BLaER1 treated with 17β-estradiol and CSF1 and Interleukin-3, amounts not matched to agents 10 nM and 100 nM (cell line): ENCODE data around the gene ST6GALNAC2.
"Not testable (repeated sequence)": the region's sequence is repeated elsewhere in the genome, so short reads cannot be mapped to it uniquely, and the experiment has no call there.

ENCODE experiments used
- H3K27ac ChIP-seq, 11 experiments: shearing (Covaris generic); formaldehyde crosslinking; 2 replicates each; pipeline ENCODE4 v1.8.1; 2022
- H3K27me3 ChIP-seq, 11 experiments: shearing (Covaris generic); formaldehyde crosslinking; 2 replicates each; pipeline ENCODE4 v1.8.1; 2022
- H3K36me3 ChIP-seq, 11 experiments: shearing (Covaris generic); formaldehyde crosslinking; 2 replicates each; pipeline ENCODE4 v1.8.1; 2022
- H3K4me1 ChIP-seq, 10 experiments: shearing (Covaris generic); formaldehyde crosslinking; 2 replicates each; pipeline ENCODE4 v1.8.1; 2022
- H3K4me2 ChIP-seq, 11 experiments: shearing (Covaris generic); formaldehyde crosslinking; 2 replicates each; pipeline ENCODE4 v1.8.1; 2022
- H3K4me3 ChIP-seq, 10 experiments: shearing (Covaris generic); formaldehyde crosslinking; 2 replicates each; pipeline ENCODE4 v1.8.1; 2022
- H3K9ac ChIP-seq, 11 experiments: shearing (Covaris generic); formaldehyde crosslinking; 2 replicates each; pipeline ENCODE4 v1.8.1; 2022
- H3K9me3 ChIP-seq, 11 experiments: shearing (Covaris generic); formaldehyde crosslinking; replicated peaks in 1 of 11; 2 replicates each; pipeline ENCODE4 v1.8.1; 2022
- H4K20me1 ChIP-seq, 11 experiments: shearing (Covaris generic); formaldehyde crosslinking; 2 replicates each; pipeline ENCODE4 v1.8.1; 2022
- Cebpa-rat ChIP-seq, 11 experiments: shearing (Covaris generic); IDR thresholded peaks; 2 replicates each; pipeline ENCODE4 v1.8.1; 2022

The ST6GALNAC2 gene

DNA sequence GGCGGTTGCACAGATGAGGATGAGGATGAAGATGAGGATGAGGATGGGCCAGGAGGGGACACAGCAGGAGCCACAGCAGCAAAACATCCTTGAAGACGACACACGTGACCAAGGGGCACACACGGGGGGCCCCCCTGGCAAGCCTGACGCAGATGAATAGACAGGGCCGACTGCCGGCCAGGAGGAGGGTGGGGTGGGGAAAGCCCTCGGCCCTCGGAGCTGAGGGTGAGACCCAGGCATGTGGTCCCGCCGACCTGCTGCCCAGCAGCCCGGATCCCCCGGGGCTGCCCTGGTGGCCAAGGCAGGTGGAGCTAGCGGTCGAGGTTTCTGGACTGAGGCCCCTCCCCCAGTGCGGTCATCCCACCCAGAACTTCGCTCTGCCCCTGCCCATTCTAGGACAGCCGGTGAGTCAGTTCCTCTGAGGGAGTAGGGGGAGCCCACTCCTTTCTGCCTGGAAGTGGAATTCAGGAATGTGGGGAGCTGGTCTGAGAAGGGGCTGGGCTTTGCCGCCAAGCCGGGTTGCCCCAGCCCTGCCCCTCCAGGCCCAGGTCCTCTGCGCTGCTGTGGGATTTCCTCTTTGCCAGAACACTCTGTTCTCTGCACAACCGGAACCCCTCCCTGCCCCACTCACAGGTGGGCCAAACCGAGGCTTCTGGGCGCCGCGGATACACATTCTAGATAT, 58.1 kb downstream of the ST6GALNAC2 start:
- Histone ChIP-seq H3K9ac (peak overlapping the region in 9 of 11 experiments; percentile 2 to 87 (median 56); a peak in 14 of 22 replicates), H3K4me1 (peaks cover 65 to 100% (median 98%) of the 10 kb centered on the region in 10 experiments), H3K36me3 (no peaks in the 10 kb centered on the region), H3K4me2 (peak overlapping the region; percentile 67 to 99 (median 93)), H3K27me3 (peaks cover 0 to 15% (median 0%) of the 10 kb centered on the region in 11 experiments; a peak in 2 of 22 replicates), H3K4me3 (peak overlapping the region in 8 of 10 experiments; percentile 11 to 54 (median 30); a peak in 9 of 20 replicates), H3K9me3 (no peaks in the 10 kb centered on the region), H4K20me1 (no peaks in the 10 kb centered on the region), H3K27ac (peak overlapping the region in 7 of 11 experiments; percentile 77 to 95 (median 82); a peak in 12 of 22 replicates)
- no peak for TF ChIP-seq Cebpa-rat (IDR thresholded peaks at IDR 0.05)

DNA sequence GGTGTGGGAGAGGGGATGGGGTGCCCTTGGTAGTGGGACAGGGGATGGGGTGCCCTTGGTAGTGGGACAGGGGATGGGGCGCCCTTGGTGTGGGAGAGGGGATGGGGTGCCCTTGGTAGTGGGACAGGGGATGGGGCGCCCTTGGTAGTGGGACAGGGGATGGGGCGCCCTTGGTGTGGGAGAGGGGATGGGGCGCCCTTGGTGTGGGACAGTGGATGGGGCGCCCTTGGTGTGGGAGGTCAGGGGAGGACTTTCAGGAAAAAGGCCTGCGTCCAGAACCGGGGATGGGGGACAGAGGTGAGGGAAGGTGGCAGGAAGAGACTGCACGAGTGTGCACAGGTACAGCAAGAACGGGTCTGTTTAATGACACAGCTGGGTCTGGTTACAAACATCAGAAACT, 58.6 kb downstream of the ST6GALNAC2 start:
- peaks cover 65 to 100% (median 97%) of the 10 kb centered on the region in 10 experiments for H3K4me1 ChIP-seq
- peak overlapping the region; percentile 67 to 99 (median 93); a peak in 20 of 22 replicates for H3K4me2 ChIP-seq
- H3K9me3 ChIP-seq, H3K36me3 ChIP-seq, H3K4me3 ChIP-seq, H4K20me1 ChIP-seq: not testable (repeated sequence)
- peak overlapping the region in 5 of 11 experiments; percentile 25 to 80 (median 42); a peak in 6 of 22 replicates for H3K9ac ChIP-seq
- peaks cover 0 to 15% (median 0%) of the 10 kb centered on the region in 11 experiments; a peak in 2 of 22 replicates for H3K27me3 ChIP-seq
- H3K27ac ChIP-seq, result peak overlapping the region in 4 of 11 experiments; percentile 81 to 88 (median 82); a peak in 7 of 22 replicates

DNA sequence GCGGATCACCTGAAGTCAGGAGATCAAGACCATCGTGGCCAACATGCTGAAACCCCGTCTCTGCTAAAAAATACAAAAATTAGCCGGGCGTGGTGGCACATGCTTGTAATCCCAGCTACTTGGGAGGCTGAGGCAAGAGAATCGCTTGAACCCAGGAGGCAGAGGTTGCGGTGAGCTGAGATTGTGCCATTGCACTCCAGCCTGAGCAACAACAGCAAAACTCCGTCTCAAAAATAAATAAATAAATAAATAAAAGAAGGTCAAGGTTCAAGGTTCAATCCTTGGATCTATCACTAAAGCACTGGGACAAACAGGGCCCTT, 60.2 kb downstream of the ST6GALNAC2 start:
- not testable (repeated sequence) for H3K9me3 ChIP-seq, H3K4me3 ChIP-seq, H4K20me1 ChIP-seq, H3K36me3 ChIP-seq
- peak overlapping the region in 8 of 11 experiments; percentile 47 to 78 (median 60); a peak in 14 of 22 replicates for H3K9ac ChIP-seq
- peak overlapping the region in 8 of 11 experiments; percentile 63 to 84 (median 75); a peak in 16 of 22 replicates for H3K27ac ChIP-seq
- H3K4me2 ChIP-seq, result peak overlapping the region; percentile 36 to 99 (median 93); a peak in 21 of 22 replicates
- peaks cover 50 to 100% (median 86%) of the 10 kb centered on the region in 10 experiments for H3K4me1 ChIP-seq
- peaks cover 0 to 17% (median 0%) of the 10 kb centered on the region in 11 experiments; a peak in 3 of 22 replicates for H3K27me3 ChIP-seq

DNA sequence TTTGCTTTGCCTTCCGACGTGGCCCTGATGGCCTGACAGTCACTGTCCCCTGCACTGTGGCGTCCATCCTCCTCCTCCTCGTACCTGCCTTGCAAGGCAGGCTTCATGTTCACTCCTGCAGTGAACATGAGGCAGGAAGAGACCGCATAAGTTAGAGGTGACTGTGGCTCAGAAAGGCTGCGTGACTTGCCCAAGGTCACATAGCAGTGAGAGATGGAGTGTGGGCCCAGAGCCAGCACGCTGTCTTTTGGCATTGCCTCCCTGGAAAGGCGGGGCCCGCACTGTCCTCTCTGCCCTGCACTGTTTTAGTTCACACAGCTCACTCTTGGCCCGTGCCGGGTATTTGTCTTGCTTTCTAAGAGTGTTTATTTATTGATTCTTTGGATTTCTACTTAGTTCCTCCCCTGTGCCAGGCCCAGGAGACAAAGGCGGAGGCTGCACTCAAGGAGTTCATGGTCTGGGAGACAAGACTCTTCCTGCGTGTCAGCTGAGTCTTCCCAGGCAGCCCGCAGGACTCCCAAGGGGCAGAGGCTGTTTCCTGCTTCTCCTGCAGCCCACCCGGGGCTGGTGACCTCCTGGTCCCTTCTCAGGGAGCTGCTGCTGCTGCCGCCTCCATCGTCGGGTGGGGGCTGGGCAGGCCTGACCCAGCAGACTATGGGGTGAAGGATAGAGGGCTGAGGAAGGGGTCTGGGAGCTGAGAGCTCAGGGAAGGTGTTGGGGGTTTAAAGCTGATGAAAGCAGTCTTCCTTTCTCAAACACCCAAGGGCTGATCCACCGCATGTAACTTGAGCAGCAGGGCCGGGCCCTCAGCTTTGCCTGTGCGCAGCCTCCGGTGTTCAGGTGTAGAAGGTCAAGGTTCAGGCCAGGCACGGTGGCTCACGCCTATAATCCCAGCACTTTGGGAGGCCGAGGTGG, 60.8 kb downstream of the ST6GALNAC2 start:
- Histone ChIP-seq H3K4me2 (peak overlapping the region; percentile 36 to 99 (median 93)), H3K9me3 (no peaks in the 10 kb centered on the region), H3K9ac (peak overlapping the region in 9 of 11 experiments; percentile 4 to 78 (median 57); a peak in 17 of 22 replicates), H3K4me3 (peak overlapping the region in 2 of 10 experiments; percentile 13 to 16; a peak in 2 of 20 replicates), H3K27ac (peak overlapping the region in 8 of 11 experiments; percentile 63 to 84 (median 75); a peak in 16 of 22 replicates), H3K27me3 (peaks cover 0 to 19% (median 0%) of the 10 kb centered on the region in 11 experiments; a peak in 3 of 22 replicates), H4K20me1 (no peaks in the 10 kb centered on the region), H3K4me1 (peaks cover 44 to 97% (median 81%) of the 10 kb centered on the region in 10 experiments), H3K36me3 (no peaks in the 10 kb centered on the region)
- TF ChIP-seq Cebpa-rat (IDR thresholded peaks at IDR 0.05), result no peak

GRCh38 chr17:76523084-76524037, 62.3 kb downstream of the ST6GALNAC2 start:
- no peak overlapping the region for H3K4me3 ChIP-seq
- H3K27me3 ChIP-seq, result peaks cover 0 to 19% (median 0%) of the 10 kb centered on the region in 11 experiments; a peak in 3 of 22 replicates
- peak overlapping the region in 6 of 11 experiments; percentile 15 to 46 (median 28); a peak in 9 of 22 replicates for H3K9ac ChIP-seq
- no peak for TF ChIP-seq Cebpa-rat (IDR thresholded peaks at IDR 0.05)
- no peaks in the 10 kb centered on the region for H4K20me1 ChIP-seq
- no peaks in the 10 kb centered on the region for H3K36me3 ChIP-seq
- H3K4me2 ChIP-seq, result peak overlapping the region; percentile 64 to 99 (median 93)
- peaks cover 29 to 97% (median 75%) of the 10 kb centered on the region in 10 experiments for H3K4me1 ChIP-seq
- peak overlapping the region in 4 of 11 experiments; percentile 16 to 84 (median 80); a peak in 9 of 22 replicates for H3K27ac ChIP-seq
- H3K9me3 ChIP-seq, result no peaks in the 10 kb centered on the region

DNA sequence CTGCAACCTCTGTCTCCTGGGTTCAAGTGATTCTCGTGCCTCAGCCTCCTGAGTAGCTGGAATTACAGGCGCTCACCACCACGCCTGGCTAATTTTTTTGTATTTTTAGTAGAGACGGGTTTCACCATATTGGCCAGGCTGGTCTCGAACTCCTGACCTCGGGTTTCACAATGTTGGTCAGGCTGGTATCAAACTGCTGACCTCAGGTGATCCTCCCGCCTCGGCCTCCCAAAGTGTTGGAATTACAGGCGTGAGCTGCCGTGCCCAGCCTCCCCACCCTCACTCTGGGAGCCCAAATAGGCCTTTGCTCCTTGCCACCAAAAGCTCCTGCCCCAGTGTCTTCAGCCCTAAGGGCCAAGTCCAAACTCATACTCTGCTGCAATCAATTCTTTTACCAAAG, 64.0 kb downstream of the ST6GALNAC2 start:
- H3K27me3 ChIP-seq, result peaks cover 0 to 10% (median 0%) of the 10 kb centered on the region in 11 experiments; a peak in 3 of 22 replicates
- H3K9me3 ChIP-seq, H4K20me1 ChIP-seq, H3K36me3 ChIP-seq, H3K9ac ChIP-seq, H3K4me3 ChIP-seq: not testable (repeated sequence)
- H3K4me2 ChIP-seq, result peak overlapping the region in 6 of 11 experiments; percentile 12 to 99 (median 58); a peak in 4 of 22 replicates
- peaks cover 32 to 97% (median 74%) of the 10 kb centered on the region in 10 experiments for H3K4me1 ChIP-seq
- 0 out of 22 replicates have a peak overlapping the region, but pooled peaks of 1 of the 11 experiments have one; percentile 15 for H3K27ac ChIP-seq

DNA sequence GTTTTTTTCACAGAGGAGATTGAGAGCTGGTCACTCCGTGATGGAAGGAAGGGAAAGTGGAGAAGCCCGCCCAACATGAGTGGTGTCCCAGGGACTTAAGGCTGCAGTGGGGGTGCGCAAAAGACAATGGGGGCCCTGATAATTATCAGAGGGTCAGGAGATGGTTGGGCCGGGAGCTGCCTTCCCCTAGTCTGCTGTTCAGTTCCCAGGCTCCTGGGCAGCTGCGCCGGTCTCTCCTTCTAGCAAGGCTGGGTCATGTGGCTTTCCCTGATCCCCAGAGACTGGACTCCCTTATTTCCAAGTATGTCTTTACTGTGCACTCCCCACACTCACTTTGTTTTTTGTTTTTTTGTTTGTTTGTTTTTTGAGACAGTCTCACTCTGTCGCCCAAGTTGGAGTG, 64.4 kb downstream of the ST6GALNAC2 start:
- Histone ChIP-seq H3K4me2 (peak overlapping the region in 8 of 11 experiments; percentile 7 to 99 (median 25); a peak in 9 of 22 replicates), H3K4me3 (no peak overlapping the region), H3K9me3 (no peaks in the 10 kb centered on the region), H4K20me1 (no peaks in the 10 kb centered on the region), H3K36me3 (no peaks in the 10 kb centered on the region), H3K27me3 (peaks cover 0 to 10% (median 0%) of the 10 kb centered on the region in 11 experiments; a peak in 3 of 22 replicates), H3K9ac (no peak overlapping the region), H3K27ac (0 out of 22 replicates have a peak overlapping the region, but pooled peaks of 1 of the 11 experiments have one; percentile 15), H3K4me1 (peaks cover 36 to 97% (median 74%) of the 10 kb centered on the region in 10 experiments)
- TF ChIP-seq Cebpa-rat (IDR thresholded peaks at IDR 0.05), result no peak
